NT2/D1 (cell line): Measurements from ENCODE around the gene ULK4.

ENCODE experiments used
- DNase-seq: peaks from one replicate; pipeline ENCODE4 v3.0.0-alpha.2; 2011; ENCODE audit warnings: low read depth, low spot score
- H3K27me3 ChIP-seq: 2 replicates; pipeline ENCODE4 v1.6.0; 2011; ENCODE audit warnings: mild to moderate bottlenecking; ENCODE audit not compliant: insufficient read length, insufficient read depth
- H3K36me3 ChIP-seq: 2 replicates; pipeline ENCODE4 v1.6.1; 2011; ENCODE audit warnings: mild to moderate bottlenecking, low read length, mixed read lengths; ENCODE audit not compliant: insufficient read depth, insufficient read length
- H3K4me1 ChIP-seq: 2 replicates; pipeline ENCODE4 v1.5.1; 2011; ENCODE audit not compliant: insufficient read depth, insufficient read length
- H3K4me3 ChIP-seq: 2 replicates; pipeline ENCODE4 v1.5.1; 2011; ENCODE audit warnings: low read depth; ENCODE audit not compliant: insufficient read length
- H3K9ac ChIP-seq: 2 replicates; pipeline ENCODE4 v1.6.0; 2011; ENCODE audit warnings: low read depth; ENCODE audit not compliant: insufficient read length
- H3K9me3 ChIP-seq: 2 replicates; pipeline ENCODE4 v1.5.1; 2011; ENCODE audit warnings: mild to moderate bottlenecking, low read length; ENCODE audit not compliant: insufficient read depth
- SUZ12 ChIP-seq: IDR thresholded peaks from 2 replicates; pipeline ENCODE4 v1.6.1; 2011; ENCODE audit not compliant: insufficient read length, insufficient read depth; ENCODE audit errors: extremely low read depth
- YY1 ChIP-seq: IDR thresholded peaks from 2 replicates; pipeline ENCODE4 v1.6.1; 2011; ENCODE audit not compliant: insufficient read length, insufficient read depth
- ZNF274 ChIP-seq: IDR thresholded peaks from 2 replicates; pipeline ENCODE4 v1.6.1; 2011; ENCODE audit warnings: mild to moderate bottlenecking, low read depth, low read length

ULK4 gene

DNA sequence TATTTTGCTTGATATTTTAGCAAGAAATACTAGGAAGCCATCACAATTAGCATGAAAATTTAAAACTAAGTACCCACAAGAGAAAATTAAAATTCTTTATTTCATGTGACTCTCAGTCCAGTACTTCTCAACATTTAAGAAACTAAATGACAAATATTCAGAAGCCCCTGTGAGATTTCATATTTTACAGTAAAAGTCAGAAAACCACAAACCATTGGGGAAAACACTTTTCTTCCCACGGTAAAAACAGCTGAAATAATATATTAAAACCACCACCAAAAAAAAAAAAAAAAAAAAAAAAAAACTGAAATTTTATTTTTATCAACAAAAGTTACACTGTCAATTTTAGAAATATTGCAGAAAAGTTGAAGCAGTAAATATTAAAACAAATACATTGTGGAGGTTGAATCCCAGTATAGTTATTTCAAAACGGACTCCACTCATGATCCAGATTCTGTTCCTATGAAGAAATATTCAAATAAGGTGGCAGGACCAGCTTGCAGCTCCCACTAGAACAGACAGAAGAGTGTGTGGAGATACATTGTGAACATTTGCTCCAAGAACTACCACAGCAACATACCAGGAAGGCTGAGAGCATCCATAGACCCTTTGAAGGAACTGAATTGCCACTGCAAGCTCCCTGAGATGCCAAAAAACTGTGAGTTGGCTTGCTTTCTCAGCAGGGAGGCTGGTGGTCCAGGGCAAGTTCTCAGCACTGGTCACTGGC lies 454.4 kb downstream of the ULK4 start:
- H3K9ac ChIP-seq: no peak overlapping the region
- TF ChIP-seq ZNF274 (no peak), YY1 (no peak), SUZ12 (no peak)
- peaks cover 8% of the 10 kb centered on the region; the same call in 1 of the 2 replicates for H3K9me3 ChIP-seq
- H3K36me3 ChIP-seq: no peaks in the 10 kb centered on the region
- no peak overlapping the region for H3K4me3 ChIP-seq
- no peak for DNase-seq
- H3K27me3 ChIP-seq: no peaks in the 10 kb centered on the region
- H3K4me1 ChIP-seq: no peaks in the 10 kb centered on the region

DNA sequence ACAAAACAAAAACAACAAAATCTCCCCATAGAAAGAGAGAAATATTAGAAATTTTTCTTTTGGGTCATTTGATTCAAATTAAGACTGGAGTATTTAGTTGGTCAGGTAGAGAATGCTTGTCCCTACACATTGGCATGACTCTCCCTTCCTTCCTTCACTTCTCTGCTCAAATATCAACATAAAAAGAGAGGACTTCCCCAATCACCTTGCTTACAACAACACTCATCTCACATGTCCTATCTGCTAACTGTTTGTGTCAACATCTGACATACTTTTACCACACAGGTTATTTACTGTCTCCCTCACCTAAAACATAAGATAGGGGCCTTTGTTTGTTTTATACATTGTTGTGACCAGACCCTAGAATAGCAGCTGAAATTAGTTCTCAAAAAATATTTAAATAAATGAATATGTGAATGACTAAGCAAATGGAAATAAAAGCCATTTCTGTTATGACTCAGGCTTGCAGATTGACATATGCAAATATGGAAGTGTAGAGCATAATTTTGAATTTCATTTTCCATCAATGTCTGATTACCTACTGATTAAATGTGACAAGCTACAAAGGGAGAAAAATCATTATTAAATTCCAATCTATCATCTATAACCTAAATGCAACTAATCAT lies 457.8 kb downstream of the ULK4 start:
- TF ChIP-seq SUZ12 (no peak), YY1 (no peak), ZNF274 (no peak)
- Histone ChIP-seq H3K4me1 (no peaks in the 10 kb centered on the region), H3K9me3 (peaks cover 8% of the 10 kb centered on the region; the same call in 1 of the 2 replicates), H3K36me3 (no peaks in the 10 kb centered on the region), H3K9ac (no peak overlapping the region), H3K4me3 (no peak overlapping the region), H3K27me3 (no peaks in the 10 kb centered on the region)
- no peak for DNase-seq

DNA sequence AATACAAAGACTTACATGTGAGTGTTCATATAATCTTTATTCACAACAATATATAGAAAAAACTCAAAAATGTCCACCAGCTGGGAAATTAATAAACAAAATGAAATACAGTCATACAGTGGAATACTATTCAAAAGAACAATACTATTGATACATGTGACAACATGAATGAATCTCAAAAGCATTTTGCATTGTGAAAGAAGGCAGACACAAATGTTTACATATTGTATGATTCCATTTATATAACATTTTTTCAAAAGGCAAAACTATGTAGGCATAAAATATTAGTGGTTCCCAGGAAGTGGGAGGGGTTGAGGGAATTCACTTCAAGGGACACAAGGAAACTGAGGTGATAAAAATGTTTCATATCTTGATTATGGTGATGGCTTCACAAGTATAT lies 459.4 kb downstream of the ULK4 start:
- Histone ChIP-seq H3K4me1 (no peaks in the 10 kb centered on the region), H3K9me3 (no peaks in the 10 kb centered on the region), H3K36me3 (no peaks in the 10 kb centered on the region), H3K9ac (no peak overlapping the region), H3K4me3 (no peak overlapping the region), H3K27me3 (no peaks in the 10 kb centered on the region)
- no peak for DNase-seq
- no peak for TF ChIP-seq SUZ12
- TF ChIP-seq ZNF274: no peak
- no peak for TF ChIP-seq YY1

DNA sequence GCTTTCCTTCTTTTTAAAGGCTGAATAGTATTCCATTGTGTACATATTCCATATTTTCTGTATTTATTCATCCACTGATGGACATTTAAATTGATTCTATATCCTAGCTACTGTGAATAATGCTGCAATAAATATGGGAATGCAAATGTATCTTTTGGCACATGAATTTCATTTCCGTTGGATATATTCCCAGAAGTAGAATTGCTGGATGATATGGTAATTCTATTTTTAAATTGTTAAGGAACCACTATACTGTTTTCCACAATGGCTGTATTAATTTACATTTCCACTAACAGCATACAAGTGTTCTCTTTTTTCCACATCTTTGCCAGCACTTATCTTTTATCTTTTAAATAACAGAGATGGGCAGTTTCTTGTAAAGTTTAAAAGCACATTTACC lies 459.9 kb downstream of the ULK4 start:
- TF ChIP-seq YY1: no peak
- Histone ChIP-seq H3K4me3 (no peak overlapping the region), H3K27me3 (no peaks in the 10 kb centered on the region), H3K9ac (no peak overlapping the region), H3K4me1 (no peaks in the 10 kb centered on the region), H3K36me3 (no peaks in the 10 kb centered on the region), H3K9me3 (no peaks in the 10 kb centered on the region)
- DNase-seq: no peak

DNA sequence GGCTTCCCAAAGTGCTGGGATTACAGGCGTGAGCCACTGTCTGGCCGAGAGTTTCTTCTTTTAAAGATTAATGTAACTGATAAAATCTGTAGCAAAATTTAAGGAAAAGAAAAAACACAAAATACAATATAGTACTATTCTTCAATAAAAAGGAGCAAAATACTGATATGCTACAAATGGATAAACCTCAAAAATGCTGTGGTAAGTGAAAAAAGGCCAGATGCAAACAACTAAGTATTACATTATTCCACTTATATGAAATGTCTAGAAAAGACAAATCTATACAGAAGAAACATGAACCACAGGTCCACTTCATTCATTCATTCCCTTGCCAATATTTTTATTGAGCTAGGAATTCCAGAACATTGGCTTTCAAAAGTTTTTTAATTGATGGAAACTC lies 463.1 kb downstream of the ULK4 start:
- Histone ChIP-seq H3K9ac (no peak overlapping the region), H3K4me1 (no peaks in the 10 kb centered on the region), H3K27me3 (no peaks in the 10 kb centered on the region), H3K36me3 (no peaks in the 10 kb centered on the region), H3K9me3 (no peaks in the 10 kb centered on the region), H3K4me3 (no peak overlapping the region)
- no peak for DNase-seq
- no peak for TF ChIP-seq YY1
- TF ChIP-seq SUZ12: no peak
- TF ChIP-seq ZNF274: no peak

DNA sequence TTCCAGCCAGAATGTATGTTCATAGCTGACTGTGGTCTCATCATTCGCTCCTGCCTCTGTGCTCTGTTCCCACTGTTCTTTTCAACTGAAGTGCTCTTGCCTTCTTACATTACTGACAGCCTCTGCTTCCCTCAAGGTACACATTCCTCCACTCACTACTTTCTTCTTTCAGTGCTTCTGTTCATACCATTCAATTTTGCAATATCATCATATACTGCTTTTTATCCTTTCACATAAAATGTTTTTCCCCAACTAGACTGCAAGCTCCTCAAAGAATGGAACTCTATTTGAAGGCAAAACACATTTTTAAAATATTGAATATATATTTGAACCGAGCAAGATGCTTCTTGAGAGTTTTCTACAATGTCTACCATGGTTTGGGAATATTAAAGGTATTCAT lies 471.5 kb downstream of the ULK4 start:
- TF ChIP-seq SUZ12: no peak

DNA sequence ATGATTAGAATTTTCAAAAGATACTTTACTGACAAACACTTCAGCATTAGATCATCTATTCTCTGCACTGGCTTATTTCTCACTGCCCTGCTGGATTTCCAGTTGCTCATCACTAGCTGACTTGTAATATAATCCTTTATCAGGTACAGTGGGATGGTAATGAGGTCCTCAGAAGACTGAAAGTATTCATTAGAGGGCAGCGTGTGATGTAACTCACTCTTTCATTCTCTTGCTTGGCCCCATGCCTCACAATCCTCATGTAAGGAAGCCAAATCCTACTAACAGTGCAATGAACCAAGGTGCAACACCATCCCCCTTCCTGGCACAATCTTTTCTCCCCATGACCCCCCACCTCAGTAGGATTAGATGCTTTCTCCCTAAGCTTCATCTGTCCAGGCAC lies 472.7 kb downstream of the ULK4 start:
- no peaks in the 10 kb centered on the region for H3K9me3 ChIP-seq
- no peaks in the 10 kb centered on the region for H3K36me3 ChIP-seq
- no peaks in the 10 kb centered on the region for H3K27me3 ChIP-seq
- H3K9ac ChIP-seq: no peak overlapping the region
- no peak overlapping the region for H3K4me3 ChIP-seq
- no peak for TF ChIP-seq YY1
- TF ChIP-seq SUZ12: no peak
- no peak for TF ChIP-seq ZNF274
- H3K4me1 ChIP-seq: no peaks in the 10 kb centered on the region
- DNase-seq: no peak

More for the DNA sequence above, 471.5 kb downstream of the ULK4 start:
- DNase-seq: no peak
- H3K9me3 ChIP-seq: no peaks in the 10 kb centered on the region
- no peaks in the 10 kb centered on the region for H3K27me3 ChIP-seq
- no peaks in the 10 kb centered on the region for H3K36me3 ChIP-seq
- no peaks in the 10 kb centered on the region for H3K4me1 ChIP-seq
- no peak overlapping the region for H3K4me3 ChIP-seq
- H3K9ac ChIP-seq: no peak overlapping the region
